ENCODE results near the gene SZT2. TPM values are rescaled to one million over a fixed set of nuclear protein-coding genes. Genes with fewer than 3 reads are reported as not detected.
"Not testable (repeated sequence)": the region's sequence is repeated elsewhere in the genome, so short reads cannot be mapped to it uniquely, and the experiment has no call there.

Gene SZT2
- total RNA-seq, 1 donor from 2014 or later: 39.4 TPM

DNA sequence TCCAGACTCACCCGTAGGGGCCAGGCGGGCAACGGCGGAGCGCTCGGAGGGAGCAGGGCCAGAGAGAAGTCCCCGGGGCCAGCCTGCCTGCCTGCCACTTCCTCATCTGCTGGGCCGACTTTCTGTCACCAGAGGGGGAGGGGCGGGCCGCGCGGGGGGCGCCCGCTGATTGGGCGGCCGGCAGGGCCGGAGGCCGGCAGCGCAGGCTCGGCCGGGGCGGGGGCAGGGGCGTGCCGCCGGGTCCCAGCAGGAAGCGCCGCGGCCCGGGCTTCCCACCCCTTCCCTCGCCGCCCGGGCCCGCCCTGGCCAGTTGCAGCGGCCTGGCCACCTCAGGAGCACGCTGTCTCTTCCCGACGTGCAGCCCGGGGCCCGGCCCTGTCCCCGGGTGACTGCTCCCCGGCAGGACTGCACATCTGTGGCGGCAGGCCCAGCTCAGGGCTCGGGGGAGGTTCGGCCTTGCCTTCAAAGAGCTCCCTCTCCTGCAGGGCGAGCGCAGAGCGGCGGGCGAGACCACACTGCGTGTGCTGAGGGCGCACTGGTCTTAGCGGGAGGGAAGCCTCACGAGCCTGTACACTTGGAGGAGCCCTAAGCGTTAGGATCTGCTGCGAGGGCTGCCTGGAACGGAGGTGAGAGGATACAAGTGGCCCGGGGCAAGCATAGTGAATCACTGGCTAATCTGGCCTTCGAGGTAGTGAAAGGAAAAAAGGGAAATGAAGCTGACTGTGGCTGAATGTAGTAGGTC is 21.6 kb upstream of the SZT2 start, which contains the start of gene ELOVL1:
Gene ELOVL1, minus strand, starts transcription at position 108 of the 742 bp plus-strand sequence. CDS start 2,402 bp downstream, outside the sequence.
- DNase-seq (ENCODE audit: low read depth, low spot score): peak; percentile 88
- Mint-ChIP-seq H3K4me3 (peak within 1 kb of the TSS; percentile 86), H3K27me3 (ENCODE audit: low read depth) (no peaks in the 10 kb centered on the region), H3K9me3 (no peaks in the 10 kb centered on the region), H3K4me1 (peaks cover 30% of the 10 kb centered on the region), H3K36me3 (ENCODE audit: low read depth) (peaks cover 15% of the 10 kb centered on the region), H3K27ac (ENCODE audit: unreplicated experiment) (peak within 1 kb of the TSS; percentile 92)
- TF ChIP-seq CTCF (conservative IDR thresholded peaks at IDR 0.05): no peak

DNA sequence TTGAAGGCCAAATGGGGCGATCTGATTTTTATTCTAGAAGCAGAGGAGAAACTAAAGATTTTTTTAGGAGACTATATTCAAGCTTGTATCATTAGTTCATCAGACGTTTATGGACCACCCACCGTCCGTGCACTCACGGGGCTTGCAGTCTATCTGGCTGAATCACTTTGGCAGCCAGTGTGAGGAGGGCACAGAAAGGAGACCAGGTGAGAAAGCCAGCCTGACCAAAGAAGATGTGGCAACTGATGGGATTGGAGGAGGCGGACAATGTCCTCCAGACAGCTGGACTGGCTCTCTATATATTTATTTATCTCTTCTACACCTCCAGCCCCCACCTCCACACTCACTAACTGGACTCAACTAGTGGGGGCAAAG is 21.1 kb upstream of the SZT2 start:
- Mint-ChIP-seq H3K27ac (ENCODE audit: unreplicated experiment) (peak overlapping the region; percentile 92), H3K4me1 (peaks cover 26% of the 10 kb centered on the region), H3K4me3 (peak overlapping the region; percentile 82), H3K36me3 (ENCODE audit: low read depth) (peaks cover 15% of the 10 kb centered on the region), H3K9me3 (no peaks in the 10 kb centered on the region), H3K27me3 (ENCODE audit: low read depth) (no peaks in the 10 kb centered on the region)
- DNase-seq (ENCODE audit: low read depth, low spot score): no peak
- no peak for TF ChIP-seq CTCF (conservative IDR thresholded peaks at IDR 0.05)

- not testable (repeated sequence) for H3K4me3 Mint-ChIP-seq; DNase-seq (ENCODE audit: low read depth, low spot score); H3K36me3 Mint-ChIP-seq (ENCODE audit: low read depth); H3K27ac Mint-ChIP-seq (ENCODE audit: unreplicated experiment); H3K9me3 Mint-ChIP-seq; H3K27me3 Mint-ChIP-seq (ENCODE audit: low read depth)
- H3K4me1 Mint-ChIP-seq: peaks cover 21% of the 10 kb centered on the region
Observed at GRCh38 chr1:43369779-43370178, 19.9 kb upstream of the SZT2 start.

- Mint-ChIP-seq H3K4me1 (peaks cover 14% of the 10 kb centered on the region), H3K27ac (ENCODE audit: unreplicated experiment) (no peak overlapping the region), H3K9me3 (no peaks in the 10 kb centered on the region), H3K27me3 (ENCODE audit: low read depth) (no peaks in the 10 kb centered on the region), H3K36me3 (ENCODE audit: low read depth) (no peaks in the 10 kb centered on the region), H3K4me3 (peak overlapping the region; percentile 32)
- TF ChIP-seq CTCF (conservative IDR thresholded peaks at IDR 0.05): no peak
- DNase-seq (ENCODE audit: low read depth, low spot score): no peak
Observed at GRCh38 chr1:43370564-43370963, 19.1 kb upstream of the SZT2 start.

DNA sequence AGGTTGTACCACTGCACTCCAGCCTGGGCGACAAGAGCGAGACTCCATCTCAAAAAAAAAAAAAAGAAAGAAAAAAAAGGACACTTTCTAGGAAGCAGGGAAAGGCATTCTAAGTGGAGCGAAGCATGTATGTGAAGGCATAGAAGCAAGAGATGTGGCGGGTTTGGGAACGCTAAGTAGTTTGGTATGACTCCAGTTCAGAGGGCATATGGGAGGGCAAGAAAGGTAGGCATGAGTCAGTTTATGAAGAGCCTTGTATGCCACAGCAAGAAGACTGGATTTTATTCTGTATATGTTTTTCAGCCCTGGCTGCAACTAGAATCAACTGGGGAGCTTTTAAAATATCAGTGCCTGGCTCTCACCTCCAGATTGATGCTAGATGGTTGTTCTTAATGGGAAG is 17.5 kb upstream of the SZT2 start:
- DNase-seq (ENCODE audit: low read depth, low spot score): no peak
- TF ChIP-seq CTCF (conservative IDR thresholded peaks at IDR 0.05): no peak
- H3K27me3 Mint-ChIP-seq (ENCODE audit: low read depth): no peaks in the 10 kb centered on the region
- H3K9me3 Mint-ChIP-seq: no peaks in the 10 kb centered on the region
- no peak overlapping the region for H3K4me3 Mint-ChIP-seq
- H3K27ac Mint-ChIP-seq (ENCODE audit: unreplicated experiment): no peak overlapping the region
- no peaks in the 10 kb centered on the region for H3K36me3 Mint-ChIP-seq (ENCODE audit: low read depth)
- H3K4me1 Mint-ChIP-seq: peaks cover 17% of the 10 kb centered on the region
